ENCODE results near the gene MRPL45. TPM values are rescaled to one million over a fixed set of nuclear protein-coding genes. Genes with fewer than 3 reads are reported as not detected.

MRPL45 gene
- total RNA-seq, 1 donor from 2014 or later: 33.9 TPM

DNA sequence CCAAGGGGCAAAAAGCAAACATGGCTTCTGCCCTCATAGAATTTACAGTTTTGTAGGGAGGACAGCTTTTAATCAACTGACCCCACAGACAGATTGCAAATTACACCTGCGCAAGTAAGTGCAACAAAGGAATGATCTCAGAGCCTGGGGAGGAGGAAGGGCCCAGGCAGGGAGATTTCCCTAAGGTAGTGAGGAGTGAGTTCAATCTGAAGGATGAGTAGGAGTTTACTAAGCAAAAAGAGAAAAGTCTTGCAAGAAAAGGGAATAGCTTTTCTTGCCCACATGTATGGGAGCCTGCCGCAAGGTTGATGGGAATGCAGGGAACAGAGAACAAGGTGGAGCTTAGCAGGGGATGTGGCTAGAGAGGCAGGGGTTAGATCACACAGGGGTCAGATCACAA, 53.1 kb downstream of the MRPL45 start:
- POLR2A ChIA-PET: interaction anchor here (2.0 kb wide), 1 partner anchor 64 kb away, joined by 10 read pairs; no protein-coding TSS in a partner anchor

DNA sequence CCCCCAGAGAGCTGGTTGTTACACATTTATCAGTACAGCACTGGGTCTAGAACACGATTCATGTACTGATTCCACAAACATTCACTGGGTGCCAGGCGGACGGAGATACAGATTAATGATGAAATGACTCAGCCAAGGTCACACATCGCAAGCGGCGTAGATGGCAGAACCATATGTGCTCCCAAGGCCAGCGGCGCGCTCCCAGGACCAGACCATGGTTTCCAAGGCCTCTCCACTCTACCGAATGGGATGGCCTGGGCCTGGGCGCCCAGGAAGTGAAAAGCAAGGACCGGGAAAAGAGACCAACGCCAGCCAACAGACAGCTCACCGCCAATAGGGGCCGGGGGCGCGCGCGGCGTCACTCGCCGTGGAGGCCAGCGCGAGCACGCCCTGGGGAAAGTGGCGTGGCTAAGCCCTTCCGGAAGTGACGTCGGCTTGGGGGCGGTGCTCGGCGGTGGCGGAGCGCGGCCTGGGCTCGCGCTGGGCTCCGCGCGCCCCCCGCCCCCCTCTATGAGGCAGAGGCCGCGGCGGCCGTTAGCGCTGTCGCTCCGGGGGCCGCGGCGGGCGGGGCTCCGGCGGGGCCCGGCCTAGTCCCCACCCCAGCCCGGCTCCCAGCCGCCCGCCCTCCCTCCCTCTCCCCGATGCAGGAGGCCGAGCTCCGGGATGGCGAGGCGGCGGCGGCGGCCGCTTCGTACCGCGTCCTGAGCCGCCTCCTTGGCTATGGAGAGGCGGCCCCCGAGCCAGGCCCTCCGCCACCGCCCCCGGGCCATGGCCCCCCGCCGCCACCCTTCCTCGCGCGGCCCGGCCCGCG, 54.6 kb downstream of the MRPL45 start, which contains the start of gene SOCS7:
TSS of gene SOCS7 (plus strand) at position 433 of the 811 bp plus-strand sequence. CDS start at position 642, 209 bp downstream.
- peaks cover 26% of the 10 kb centered on the region for H3K4me1 Mint-ChIP-seq
- no peaks in the 10 kb centered on the region for H3K36me3 Mint-ChIP-seq (ENCODE audit: low read depth)
- ChIA-PET CTCF (interaction anchor here (5.5 kb wide), 1 partner anchor 62 kb away, joined by 173 read pairs; no protein-coding TSS in a partner anchor), POLR2A (interaction anchor here (0.6 to 1.1 kb wide), 3 partner anchors 57 to 207 kb away, joined by 3 to 7 read pairs (median 4); no protein-coding TSS in a partner anchor)
- H3K9me3 Mint-ChIP-seq: no peaks in the 10 kb centered on the region
- no peak for TF ChIP-seq CTCF (IDR thresholded peaks at IDR 0.05)
- H3K4me3 Mint-ChIP-seq: peak within 1 kb of the TSS; percentile 98
- no peaks in the 10 kb centered on the region for H3K27me3 Mint-ChIP-seq
- intact Hi-C loops (cut with micrococcal nuclease): loop anchor here (5.0 kb wide), 1 partner anchor 54 kb away; the partner anchor contains the start of gene MRPL45
- ATAC-seq (ENCODE audit: low read depth): peak; percentile 89
- peak within 1 kb of the TSS; percentile 97 for H3K27ac Mint-ChIP-seq
- DNase-seq: peak; percentile 97

More for the DNA sequence above, 53.1 kb downstream of the MRPL45 start:
- DNase-seq (no peak), ATAC-seq (ENCODE audit: low read depth) (no peak)
- TF ChIP-seq CTCF (IDR thresholded peaks at IDR 0.05): no peak
- peaks cover 24% of the 10 kb centered on the region for H3K4me1 Mint-ChIP-seq
- no peaks in the 10 kb centered on the region for H3K9me3 Mint-ChIP-seq
- CTCF ChIA-PET: interaction anchor here (1.1 to 5.5 kb wide), 6 partner anchors 9 to 319 kb away, joined by 4 to 173 read pairs (median 6); no protein-coding TSS in a partner anchor
- no peak overlapping the region for H3K4me3 Mint-ChIP-seq
- intact Hi-C loops (cut with micrococcal nuclease): loop anchor here (5.0 kb wide), 1 partner anchor 53 kb away; the partner anchor contains the start of gene MRPL45
- H3K36me3 Mint-ChIP-seq (ENCODE audit: low read depth): no peaks in the 10 kb centered on the region
- H3K27me3 Mint-ChIP-seq: no peaks in the 10 kb centered on the region
- no peak overlapping the region for H3K27ac Mint-ChIP-seq

GRCh38 chr17:38352245-38353085, 55.5 kb downstream of the MRPL45 start:
- Mint-ChIP-seq H3K9me3 (no peaks in the 10 kb centered on the region), H3K4me1 (peaks cover 32% of the 10 kb centered on the region), H3K27me3 (no peaks in the 10 kb centered on the region), H3K4me3 (peak overlapping the region; percentile 80), H3K27ac (peak overlapping the region; percentile 43), H3K36me3 (ENCODE audit: low read depth) (no peaks in the 10 kb centered on the region)
- no peak for TF ChIP-seq CTCF (IDR thresholded peaks at IDR 0.05)
- ATAC-seq (ENCODE audit: low read depth): no peak
- DNase-seq: peak; percentile 37
- ChIA-PET CTCF (interaction anchor here (0.8 to 5.5 kb wide), 3 partner anchors 19 to 62 kb away, joined by 3 to 173 read pairs (median 4); no protein-coding TSS in a partner anchor), POLR2A (no interaction called here)
- intact Hi-C loops (cut with micrococcal nuclease): loop anchor here (5.0 kb wide), 1 partner anchor 55 kb away; the partner anchor contains the start of gene MRPL45

GRCh38 chr17:38353086-38353604, 56.2 kb downstream of the MRPL45 start:
- intact Hi-C loops (cut with micrococcal nuclease): loop anchor here (5.0 kb wide), 1 partner anchor 56 kb away; the partner anchor contains the start of gene MRPL45

More at GRCh38 chr17:38353086-38353604, 56.2 kb downstream of the MRPL45 start:
- peak overlapping the region; percentile 80 for H3K4me3 Mint-ChIP-seq
- H3K27ac Mint-ChIP-seq: peak overlapping the region; percentile 43
- no peak for DNase-seq
- H3K4me1 Mint-ChIP-seq: peaks cover 33% of the 10 kb centered on the region
- ChIA-PET POLR2A (no interaction called here), CTCF (interaction anchor here (0.8 to 1.4 kb wide), 2 partner anchors 20 to 61 kb away, joined by 3 to 4 read pairs; no protein-coding TSS in a partner anchor)
- H3K9me3 Mint-ChIP-seq: no peaks in the 10 kb centered on the region
- no peak for ATAC-seq (ENCODE audit: low read depth)
- TF ChIP-seq CTCF (IDR thresholded peaks at IDR 0.05): no peak
- no peaks in the 10 kb centered on the region for H3K36me3 Mint-ChIP-seq (ENCODE audit: low read depth)
- H3K27me3 Mint-ChIP-seq: no peaks in the 10 kb centered on the region
